GM18909 (cell line): ENCODE data around the gene ANO1.
"Not testable (repeated sequence)": the region's sequence is repeated elsewhere in the genome, so short reads cannot be mapped to it uniquely, and the experiment has no call there.

Source experiments
- ATAC-seq: cut with Tn5 transposase; IDR thresholded peaks from one replicate; pipeline ENCODE4 v1.9.1; 2021; ENCODE audit warnings: mild to moderate bottlenecking; ENCODE audit not compliant: unreplicated experiment, poor library complexity

The ANO1 gene

DNA sequence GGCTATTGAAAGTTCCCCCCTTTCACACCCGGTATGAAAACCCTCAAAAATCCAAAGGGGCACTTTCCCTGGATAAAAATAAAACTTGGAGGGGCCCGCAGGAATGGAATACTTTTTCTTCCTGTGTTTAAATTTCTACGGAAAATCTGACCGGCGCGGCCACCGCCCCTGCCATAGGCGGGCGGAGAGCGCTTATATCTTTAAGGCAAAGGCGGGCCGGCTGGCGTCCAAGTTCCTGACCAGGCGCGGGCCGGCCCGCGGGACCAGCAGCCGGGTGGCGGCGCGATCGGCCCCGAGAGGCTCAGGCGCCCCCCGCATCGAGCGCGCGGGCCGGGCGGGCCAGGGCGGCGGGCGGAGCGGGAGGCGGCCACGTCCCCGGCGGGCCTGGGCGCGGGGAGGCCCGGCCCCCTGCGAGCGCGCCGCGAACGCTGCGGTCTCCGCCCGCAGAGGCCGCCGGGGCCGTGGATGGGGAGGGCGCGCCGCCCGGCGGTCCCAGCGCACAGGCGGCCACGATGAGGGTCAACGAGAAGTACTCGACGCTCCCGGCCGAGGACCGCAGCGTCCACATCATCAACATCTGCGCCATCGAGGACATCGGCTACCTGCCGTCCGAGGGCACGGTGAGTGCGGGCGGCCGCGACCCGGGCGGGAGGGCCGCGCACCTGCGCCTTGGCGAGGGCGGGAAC lies at the start of gene ANO1:
ANO1 (plus strand) TSS at position 223 of the 686 bp plus-strand sequence; CDS start at position 513, 290 bp downstream.
- ATAC-seq: no peak

- ATAC-seq: no peak
These were observed 48.8 kb upstream of the ANO1 start for GRCh38 chr11:70029115-70029860.

DNA sequence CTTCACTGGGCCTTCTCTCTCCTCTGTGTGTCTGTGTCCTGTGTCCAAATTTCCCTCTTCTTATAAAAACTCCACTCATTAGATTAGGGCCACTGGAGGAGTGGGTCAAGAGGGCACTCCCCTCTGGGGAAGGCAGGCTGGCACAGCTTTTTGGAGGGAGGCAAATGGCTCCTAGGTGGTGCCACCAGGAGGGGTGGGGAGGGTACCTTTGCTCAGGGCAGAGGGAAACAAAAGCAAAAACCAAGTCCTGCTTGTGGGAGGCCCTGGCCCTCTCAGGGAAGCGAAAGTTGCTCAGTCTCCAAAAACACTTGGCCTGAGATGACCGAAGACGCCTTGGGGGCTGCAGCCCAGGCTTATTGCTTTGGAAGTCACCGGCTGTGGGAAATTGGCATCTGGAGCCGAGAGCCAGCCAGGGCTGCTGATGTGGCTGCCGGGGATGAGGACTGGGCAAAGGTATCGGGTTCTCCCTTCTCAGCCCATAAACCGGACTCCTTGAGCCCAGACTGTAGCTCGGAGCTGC lies 48.2 kb upstream of the ANO1 start:
- no peak for ATAC-seq

- ATAC-seq: no peak
These were observed 47.7 kb upstream of the ANO1 start for GRCh38 chr11:70030412-70030811.

- ATAC-seq: no peak
These were observed 46.3 kb upstream of the ANO1 start for GRCh38 chr11:70031631-70032469.

- no peak for ATAC-seq
These were observed 45.7 kb upstream of the ANO1 start for GRCh38 chr11:70032470-70032795.

- no peak for ATAC-seq
These were observed 45.0 kb upstream of the ANO1 start for GRCh38 chr11:70032943-70033710.

GRCh38 chr11:70033711-70034070 lies 44.4 kb upstream of the ANO1 start:
- no peak for ATAC-seq

DNA sequence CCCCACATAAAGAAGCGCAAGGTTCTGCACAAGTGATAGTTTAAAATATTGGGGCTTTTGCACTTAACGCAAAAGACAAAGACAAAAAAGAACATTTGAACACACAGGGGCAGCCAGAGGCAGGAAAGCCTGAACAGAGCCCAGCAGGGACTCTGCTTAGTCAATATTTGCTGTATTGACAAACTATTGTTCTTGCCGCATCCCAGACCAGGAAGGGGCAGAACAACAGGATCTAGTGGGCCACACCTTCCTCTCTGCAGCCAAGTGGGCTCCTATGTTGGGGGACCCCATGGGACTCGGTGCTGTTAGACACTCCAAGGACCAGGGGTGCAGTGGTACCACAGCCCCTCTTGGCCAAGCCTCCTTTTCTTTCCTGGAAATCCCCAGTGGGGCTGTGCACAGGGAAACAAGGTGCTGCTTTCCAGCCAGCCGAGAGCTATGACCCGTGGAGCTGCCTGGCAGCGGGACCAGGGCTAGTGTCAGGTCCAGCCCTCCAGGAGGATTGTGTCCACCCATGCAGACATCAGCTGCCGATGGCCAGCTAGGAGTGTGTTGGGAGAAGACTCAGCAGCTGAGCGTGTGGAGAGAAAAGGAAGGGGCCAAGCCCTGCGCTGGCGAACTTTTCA lies 43.3 kb upstream of the ANO1 start:
- no peak for ATAC-seq

- ATAC-seq: not testable (repeated sequence)
These were observed 42.5 kb upstream of the ANO1 start for GRCh38 chr11:70035665-70036064.

- ATAC-seq: no peak
These were observed 40.9 kb upstream of the ANO1 start for GRCh38 chr11:70036971-70037882.

GRCh38 chr11:70038034-70038834 lies 39.9 kb upstream of the ANO1 start:
- no peak for ATAC-seq

GRCh38 chr11:70040452-70040851 lies 37.7 kb upstream of the ANO1 start:
- no peak for ATAC-seq

DNA sequence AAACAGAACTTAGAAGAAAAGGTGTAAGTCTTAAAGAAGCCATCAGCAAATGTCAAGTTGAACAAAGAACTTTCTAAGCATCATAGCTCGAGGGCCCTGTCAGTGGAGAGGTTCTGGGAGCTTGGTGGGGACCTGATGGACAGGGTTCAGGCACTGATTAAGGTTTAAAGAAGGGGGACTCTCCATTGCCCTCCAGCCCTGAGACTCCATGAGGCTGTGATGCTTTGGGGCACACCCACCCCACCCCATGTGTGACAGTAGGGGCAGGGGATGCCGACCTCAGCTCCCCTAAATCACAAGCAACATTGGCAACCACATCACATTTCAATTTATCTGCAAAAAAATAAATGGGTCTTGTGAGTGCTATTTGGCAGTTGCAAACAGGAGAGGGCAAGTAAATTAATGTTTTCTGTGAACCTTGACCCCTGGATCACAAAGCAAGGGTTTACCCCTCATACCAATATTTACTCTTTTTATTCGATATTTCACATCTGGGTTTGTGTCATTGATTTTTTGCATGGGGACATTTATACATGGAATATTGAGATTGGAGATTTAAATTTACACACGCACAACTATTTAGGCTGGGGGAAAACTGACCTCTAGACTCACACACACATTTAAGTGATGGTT lies 37.1 kb upstream of the ANO1 start:
- no peak for ATAC-seq

GRCh38 chr11:70043482-70043881 lies 34.6 kb upstream of the ANO1 start:
- no peak for ATAC-seq

- no peak for ATAC-seq
These were observed 32.0 kb upstream of the ANO1 start for GRCh38 chr11:70046089-70046488.

DNA sequence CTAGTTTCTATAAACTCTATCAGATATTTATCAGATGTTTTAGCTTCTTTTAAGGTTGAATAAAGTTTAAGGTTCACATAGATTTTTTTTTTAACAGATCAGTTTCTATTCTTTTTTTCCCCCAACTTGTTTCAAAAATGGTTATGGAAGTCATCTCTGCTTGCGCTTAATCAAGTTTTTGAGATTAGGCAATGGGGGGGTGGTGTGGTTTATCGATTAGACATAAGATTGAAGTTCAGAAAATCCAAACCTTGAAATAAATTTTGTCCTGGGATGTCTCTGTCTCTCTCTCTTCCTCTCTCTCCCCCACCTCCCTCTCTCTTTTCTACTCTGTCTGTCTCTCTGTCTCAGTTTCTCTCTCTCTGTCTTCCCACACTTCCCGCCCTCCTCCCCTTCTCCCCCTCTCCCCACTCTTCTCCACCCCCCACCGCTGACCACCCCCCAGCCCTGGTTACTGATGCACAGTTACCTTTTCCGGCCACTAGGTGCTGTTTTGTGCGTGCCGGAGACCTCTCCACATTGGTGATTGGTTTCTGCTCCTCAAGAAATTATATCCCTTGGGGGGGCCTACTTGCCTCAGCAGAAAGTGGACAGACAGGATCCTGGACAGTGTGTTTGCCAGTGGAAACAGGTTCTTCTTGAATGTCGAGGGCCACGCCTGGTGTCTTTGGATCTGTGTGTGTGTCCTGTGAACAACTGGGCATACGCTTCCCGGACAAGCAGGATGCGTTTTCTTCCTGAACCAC lies 29.7 kb upstream of the ANO1 start:
- ATAC-seq: no peak
